HG03066 (cell line): ENCODE measurements around the gene CEND1.
A peak's percentile ranks its signal among the peaks of the same experiment; 100 is the strongest.
"Not testable (repeated sequence)": the region's sequence is repeated elsewhere in the genome, so short reads cannot be mapped to it uniquely, and the experiment has no call there.

ENCODE experiments used
- ATAC-seq: cut with Tn5 transposase; IDR thresholded peaks from one replicate; pipeline ENCODE4 v1.9.1; 2021; ENCODE audit warnings: low read depth; ENCODE audit not compliant: unreplicated experiment

Gene CEND1

GRCh38 chr11:766106-766935, 23.6 kb downstream of the CEND1 start:
- ATAC-seq: no peak

GRCh38 chr11:765802-766091, 24.1 kb downstream of the CEND1 start:
- no peak for ATAC-seq

GRCh38 chr11:765025-765801, 24.7 kb downstream of the CEND1 start:
- no peak for ATAC-seq

GRCh38 chr11:764322-765024, 25.4 kb downstream of the CEND1 start:
- ATAC-seq: no peak

- no peak for ATAC-seq
Observed at GRCh38 chr11:763549-764321, 26.2 kb downstream of the CEND1 start.

- no peak for ATAC-seq
Observed at GRCh38 chr11:763073-763463, 26.8 kb downstream of the CEND1 start.

- ATAC-seq: no peak
Observed at GRCh38 chr11:762421-763072, 27.3 kb downstream of the CEND1 start.

GRCh38 chr11:761526-762108, 28.3 kb downstream of the CEND1 start:
- no peak for ATAC-seq

- no peak for ATAC-seq
Observed at GRCh38 chr11:760236-760635, 29.7 kb downstream of the CEND1 start.

- ATAC-seq: no peak
Observed at GRCh38 chr11:749731-750130, 40.2 kb downstream of the CEND1 start.

- no peak for ATAC-seq
Observed at GRCh38 chr11:748007-748359, 41.9 kb downstream of the CEND1 start.

- peak; percentile 89 for ATAC-seq
Observed at GRCh38 chr11:747158-748006, 42.5 kb downstream of the CEND1 start, which contains the start of gene TALDO1. TSS of gene TALDO1 (plus strand) at chr11:747464. CDS start at chr11:747482, 18 bp downstream.

- ATAC-seq: peak; percentile 11
Observed at GRCh38 chr11:746289-747157, 43.4 kb downstream of the CEND1 start.

- no peak for ATAC-seq
Observed at GRCh38 chr11:745428-745827, 44.5 kb downstream of the CEND1 start.

- no peak for ATAC-seq
Observed at GRCh38 chr11:742571-743201, 47.2 kb downstream of the CEND1 start.

- ATAC-seq: no peak
Observed at GRCh38 chr11:742156-742546, 47.7 kb downstream of the CEND1 start.

- not testable (repeated sequence) for ATAC-seq
Observed at GRCh38 chr11:737899-738298, 52.0 kb downstream of the CEND1 start.

GRCh38 chr11:737366-737765, 52.5 kb downstream of the CEND1 start:
- no peak for ATAC-seq
